HepG2 (cell line): ENCODE measurements around the gene TPPP3. TPM values are rescaled to one million over a fixed set of nuclear protein-coding genes. Genes with fewer than 3 reads are reported as not detected.

Source experiments
- DPF2 ChIP-seq: sonication (generic); formaldehyde crosslinking; IDR thresholded peaks from 2 replicates; pipeline ENCODE4 v1.4.0; 2020; ENCODE audit warnings: mild to moderate bottlenecking, low read depth, missing genetic modification reagents, borderline replicate concordance
- EED ChIP-seq: sonication (generic); formaldehyde crosslinking; IDR thresholded peaks from 2 replicates; pipeline ENCODE4 v1.5.0; 2020; ENCODE audit warnings: mild to moderate bottlenecking, missing genetic modification reagents
- GTF3A ChIP-seq: sonication (generic); formaldehyde crosslinking; conservative IDR thresholded peaks from 2 replicates; pipeline ENCODE4 v1.4.0; 2020; ENCODE audit warnings: mild to moderate bottlenecking, missing genetic modification reagents
- MXI1 ChIP-seq: IDR thresholded peaks from 3 replicates; pipeline ENCODE4 v1.6.1; 2012; ENCODE audit warnings: low read depth, low read length, inconsistent platforms, borderline replicate concordance
- PCBP2 ChIP-seq: fragments of 200-400 bp; formaldehyde crosslinking; optimal IDR thresholded peaks from 2 replicates; pipeline ENCODE3; 2018; ENCODE audit warnings: low read length, low read depth; ENCODE audit not compliant: poor library complexity, severe bottlenecking
- PPARG ChIP-seq: conservative IDR thresholded peaks from 2 replicates; pipeline ENCODE4 v1.6.1; 2016; ENCODE audit warnings: missing biosample characterization, missing genetic modification reagents
- RAD21 ChIP-seq: fragments of 450-650 bp; formaldehyde crosslinking; IDR thresholded peaks from 2 replicates; pipeline ENCODE4 v1.5.0; 2020; ENCODE audit warnings: mild to moderate bottlenecking
- TBX2 ChIP-seq: sonication (generic); formaldehyde crosslinking; IDR thresholded peaks from 2 replicates; pipeline ENCODE4 v1.5.0; 2020; ENCODE audit warnings: missing genetic modification reagents, mild to moderate bottlenecking, borderline replicate concordance
- ZNF446 ChIP-seq: sonication (generic); formaldehyde crosslinking; IDR thresholded peaks from 2 replicates; pipeline ENCODE4 v1.5.0; 2020; ENCODE audit warnings: mild to moderate bottlenecking, missing genetic modification reagents
- ZNF543 ChIP-seq: sonication (generic); formaldehyde crosslinking; IDR thresholded peaks from 2 replicates; pipeline ENCODE4 v1.4.0; 2020; ENCODE audit warnings: mild to moderate bottlenecking, missing genetic modification reagents
- polyA plus RNA-seq, 8 experiments: library from polyadenylated mRNA; depleted of rRNA in 3 of 8; stranded (reverse) in 7 of 8; unstranded in 1 of 8; fragments of >200 nt; fragmentation: Illumina TruSeq in 4 of 8; extraction: Trizol in 4 of 8; gene quantifications; 2 replicates each; pipeline versions ENCODE4 v1.2.1 to v1.2.3, GENCODE V29; 2011 to 2016; ENCODE audit warnings: low read depth in 4 of 8, missing spikeins in 1 of 8, mixed read lengths in 1 of 8; ENCODE audit not compliant: insufficient read depth in 1 of 8
- total RNA-seq, 5 experiments: library from RNA; depleted of rRNA; stranded (reverse); fragments of >200 nt; fragmentation: Illumina TruSeq; extraction: Trizol; gene quantifications; 2 replicates each; pipeline ENCODE4 v1.2.3, GENCODE V29; 2016; ENCODE audit warnings: low read depth in 1 of 5
- TF ChIP-seq, protein P1 (sequence below): conservative IDR thresholded peaks from 2 replicates; pipeline ENCODE4 v1.6.1; 2018; ENCODE audit warnings: missing genetic modification reagents
- TF ChIP-seq, protein P2 (sequence below): sonication (generic); formaldehyde crosslinking; IDR thresholded peaks from 2 replicates; pipeline ENCODE4 v1.4.0; 2020; ENCODE audit warnings: mild to moderate bottlenecking, low read depth, missing genetic modification reagents
- TF ChIP-seq, protein P3 (sequence below): sonication (generic); formaldehyde crosslinking; IDR thresholded peaks from 2 replicates; pipeline ENCODE4 v1.4.0; 2020; ENCODE audit warnings: missing genetic modification reagents, borderline replicate concordance
- TF ChIP-seq, protein P4 (sequence below): sonication (generic); formaldehyde crosslinking; IDR thresholded peaks from 2 replicates; pipeline ENCODE4 v1.8.0; 2022; ENCODE audit warnings: low read depth, missing genetic modification reagents
- TF ChIP-seq, protein P5 (sequence below): sonication (generic); formaldehyde crosslinking; IDR thresholded peaks from 2 replicates; pipeline ENCODE4 v1.4.0; 2020; ENCODE audit warnings: mild to moderate bottlenecking, missing genetic modification reagents
- TF ChIP-seq, protein P6 (sequence below): IDR thresholded peaks from 2 replicates; pipeline ENCODE4 v1.6.1; 2016; ENCODE audit warnings: mild to moderate bottlenecking

TPPP3 gene
- total and polyA plus RNA-seq, 2 of the 13 experiments (the other 11 are each of a cell fraction or from before 2014, with no cell fraction given), result 0.16 to 0.44 TPM

DNA sequence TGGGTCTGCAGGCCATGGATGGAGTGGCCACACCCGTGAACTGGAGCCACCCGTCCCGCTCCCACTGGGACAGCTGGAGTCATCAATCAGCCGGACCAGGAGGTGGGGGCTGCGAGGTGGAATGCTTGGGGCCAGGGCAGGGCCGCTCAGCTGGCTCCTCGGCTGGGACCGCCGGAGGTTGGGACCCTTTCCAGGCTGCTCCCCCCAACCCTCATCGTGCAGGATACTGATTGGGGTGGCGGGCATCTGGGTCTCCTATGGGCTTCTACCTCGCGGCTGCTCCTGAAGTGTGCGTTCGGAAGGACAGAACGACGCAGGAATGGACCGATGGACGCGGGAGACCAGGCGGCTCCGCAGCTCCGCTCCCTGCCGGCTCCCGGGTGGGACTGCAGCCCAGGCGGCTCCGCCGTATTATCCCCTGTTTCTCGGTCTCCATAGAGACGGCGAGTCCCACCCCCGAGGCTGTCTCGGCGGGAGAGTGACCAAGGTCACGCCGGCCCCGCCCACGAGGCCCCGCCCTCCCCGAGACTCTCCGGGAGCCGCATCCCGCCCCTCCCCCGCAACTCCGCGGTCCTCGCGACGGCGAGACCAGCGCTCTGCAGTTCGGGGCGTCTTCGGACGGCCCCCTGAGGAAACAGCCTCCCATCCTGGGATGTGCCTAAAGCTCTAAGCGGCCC lies at the start of gene TPPP3 (continued):
- TF ChIP-seq DPF2 (CRISPR knock-in tag) (no peak), ZNF543 (CRISPR knock-in tag) (no peak), EED (CRISPR knock-in tag) (no peak), TBX2 (CRISPR knock-in tag) (peak; percentile 56), GTF3A (no peak), PCBP2 (no peak), RAD21 (CRISPR knock-in tag) (peak; percentile 80), MXI1 (peak; percentile 47; the same call in 1 of the 3 replicates), PPARG (CRISPR knock-in tag) (no peak), ZNF446 (CRISPR knock-in tag) (no peak)
- TF ChIP-seq, protein P1, sequence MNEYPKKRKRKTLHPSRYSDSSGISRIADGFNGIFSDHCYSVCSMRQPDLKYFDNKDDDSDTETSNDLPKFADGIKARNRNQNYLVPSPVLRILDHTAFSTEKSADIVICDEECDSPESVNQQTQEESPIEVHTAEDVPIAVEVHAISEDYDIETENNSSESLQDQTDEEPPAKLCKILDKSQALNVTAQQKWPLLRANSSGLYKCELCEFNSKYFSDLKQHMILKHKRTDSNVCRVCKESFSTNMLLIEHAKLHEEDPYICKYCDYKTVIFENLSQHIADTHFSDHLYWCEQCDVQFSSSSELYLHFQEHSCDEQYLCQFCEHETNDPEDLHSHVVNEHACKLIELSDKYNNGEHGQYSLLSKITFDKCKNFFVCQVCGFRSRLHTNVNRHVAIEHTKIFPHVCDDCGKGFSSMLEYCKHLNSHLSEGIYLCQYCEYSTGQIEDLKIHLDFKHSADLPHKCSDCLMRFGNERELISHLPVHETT (CRISPR knock-in tag), result no peak
- TF ChIP-seq, protein P2, sequence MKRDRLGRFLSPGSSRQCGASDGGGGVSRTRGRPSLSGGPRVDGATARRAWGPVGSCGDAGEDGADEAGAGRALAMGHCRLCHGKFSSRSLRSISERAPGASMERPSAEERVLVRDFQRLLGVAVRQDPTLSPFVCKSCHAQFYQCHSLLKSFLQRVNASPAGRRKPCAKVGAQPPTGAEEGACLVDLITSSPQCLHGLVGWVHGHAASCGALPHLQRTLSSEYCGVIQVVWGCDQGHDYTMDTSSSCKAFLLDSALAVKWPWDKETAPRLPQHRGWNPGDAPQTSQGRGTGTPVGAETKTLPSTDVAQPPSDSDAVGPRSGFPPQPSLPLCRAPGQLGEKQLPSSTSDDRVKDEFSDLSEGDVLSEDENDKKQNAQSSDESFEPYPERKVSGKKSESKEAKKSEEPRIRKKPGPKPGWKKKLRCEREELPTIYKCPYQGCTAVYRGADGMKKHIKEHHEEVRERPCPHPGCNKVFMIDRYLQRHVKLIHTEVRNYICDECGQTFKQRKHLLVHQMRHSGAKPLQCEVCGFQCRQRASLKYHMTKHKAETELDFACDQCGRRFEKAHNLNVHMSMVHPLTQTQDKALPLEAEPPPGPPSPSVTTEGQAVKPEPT (CRISPR knock-in tag), result 0 out of 2 replicates have a peak, but pooled peaks have one; percentile 55
- TF ChIP-seq, protein P3, sequence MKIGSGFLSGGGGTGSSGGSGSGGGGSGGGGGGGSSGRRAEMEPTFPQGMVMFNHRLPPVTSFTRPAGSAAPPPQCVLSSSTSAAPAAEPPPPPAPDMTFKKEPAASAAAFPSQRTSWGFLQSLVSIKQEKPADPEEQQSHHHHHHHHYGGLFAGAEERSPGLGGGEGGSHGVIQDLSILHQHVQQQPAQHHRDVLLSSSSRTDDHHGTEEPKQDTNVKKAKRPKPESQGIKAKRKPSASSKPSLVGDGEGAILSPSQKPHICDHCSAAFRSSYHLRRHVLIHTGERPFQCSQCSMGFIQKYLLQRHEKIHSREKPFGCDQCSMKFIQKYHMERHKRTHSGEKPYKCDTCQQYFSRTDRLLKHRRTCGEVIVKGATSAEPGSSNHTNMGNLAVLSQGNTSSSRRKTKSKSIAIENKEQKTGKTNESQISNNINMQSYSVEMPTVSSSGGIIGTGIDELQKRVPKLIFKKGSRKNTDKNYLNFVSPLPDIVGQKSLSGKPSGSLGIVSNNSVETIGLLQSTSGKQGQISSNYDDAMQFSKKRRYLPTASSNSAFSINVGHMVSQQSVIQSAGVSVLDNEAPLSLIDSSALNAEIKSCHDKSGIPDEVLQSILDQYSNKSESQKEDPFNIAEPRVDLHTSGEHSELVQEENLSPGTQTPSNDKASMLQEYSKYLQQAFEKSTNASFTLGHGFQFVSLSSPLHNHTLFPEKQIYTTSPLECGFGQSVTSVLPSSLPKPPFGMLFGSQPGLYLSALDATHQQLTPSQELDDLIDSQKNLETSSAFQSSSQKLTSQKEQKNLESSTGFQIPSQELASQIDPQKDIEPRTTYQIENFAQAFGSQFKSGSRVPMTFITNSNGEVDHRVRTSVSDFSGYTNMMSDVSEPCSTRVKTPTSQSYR (CRISPR knock-in tag), result peak; percentile 58
- TF ChIP-seq, protein P4, sequence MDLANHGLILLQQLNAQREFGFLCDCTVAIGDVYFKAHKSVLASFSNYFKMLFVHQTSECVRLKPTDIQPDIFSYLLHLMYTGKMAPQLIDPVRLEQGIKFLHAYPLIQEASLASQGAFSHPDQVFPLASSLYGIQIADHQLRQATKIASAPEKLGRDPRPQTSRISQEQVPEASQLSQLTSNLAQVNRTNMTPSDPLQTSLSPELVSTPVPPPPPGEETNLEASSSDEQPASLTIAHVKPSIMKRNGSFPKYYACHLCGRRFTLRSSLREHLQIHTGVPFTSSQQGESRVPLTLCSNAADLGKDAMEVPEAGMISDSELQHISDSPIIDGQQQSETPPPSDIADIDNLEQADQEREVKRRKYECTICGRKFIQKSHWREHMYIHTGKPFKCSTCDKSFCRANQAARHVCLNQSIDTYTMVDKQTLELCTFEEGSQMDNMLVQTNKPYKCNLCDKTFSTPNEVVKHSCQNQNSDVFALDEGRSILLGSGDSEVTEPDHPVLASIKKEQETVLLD (CRISPR knock-in tag), result no peak
- TF ChIP-seq, protein P5, sequence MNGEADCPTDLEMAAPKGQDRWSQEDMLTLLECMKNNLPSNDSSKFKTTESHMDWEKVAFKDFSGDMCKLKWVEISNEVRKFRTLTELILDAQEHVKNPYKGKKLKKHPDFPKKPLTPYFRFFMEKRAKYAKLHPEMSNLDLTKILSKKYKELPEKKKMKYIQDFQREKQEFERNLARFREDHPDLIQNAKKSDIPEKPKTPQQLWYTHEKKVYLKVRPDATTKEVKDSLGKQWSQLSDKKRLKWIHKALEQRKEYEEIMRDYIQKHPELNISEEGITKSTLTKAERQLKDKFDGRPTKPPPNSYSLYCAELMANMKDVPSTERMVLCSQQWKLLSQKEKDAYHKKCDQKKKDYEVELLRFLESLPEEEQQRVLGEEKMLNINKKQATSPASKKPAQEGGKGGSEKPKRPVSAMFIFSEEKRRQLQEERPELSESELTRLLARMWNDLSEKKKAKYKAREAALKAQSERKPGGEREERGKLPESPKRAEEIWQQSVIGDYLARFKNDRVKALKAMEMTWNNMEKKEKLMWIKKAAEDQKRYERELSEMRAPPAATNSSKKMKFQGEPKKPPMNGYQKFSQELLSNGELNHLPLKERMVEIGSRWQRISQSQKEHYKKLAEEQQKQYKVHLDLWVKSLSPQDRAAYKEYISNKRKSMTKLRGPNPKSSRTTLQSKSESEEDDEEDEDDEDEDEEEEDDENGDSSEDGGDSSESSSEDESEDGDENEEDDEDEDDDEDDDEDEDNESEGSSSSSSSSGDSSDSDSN (CRISPR knock-in tag), result peak; percentile 47; the same call in 1 of the 2 replicates
- TF ChIP-seq, protein P6, sequence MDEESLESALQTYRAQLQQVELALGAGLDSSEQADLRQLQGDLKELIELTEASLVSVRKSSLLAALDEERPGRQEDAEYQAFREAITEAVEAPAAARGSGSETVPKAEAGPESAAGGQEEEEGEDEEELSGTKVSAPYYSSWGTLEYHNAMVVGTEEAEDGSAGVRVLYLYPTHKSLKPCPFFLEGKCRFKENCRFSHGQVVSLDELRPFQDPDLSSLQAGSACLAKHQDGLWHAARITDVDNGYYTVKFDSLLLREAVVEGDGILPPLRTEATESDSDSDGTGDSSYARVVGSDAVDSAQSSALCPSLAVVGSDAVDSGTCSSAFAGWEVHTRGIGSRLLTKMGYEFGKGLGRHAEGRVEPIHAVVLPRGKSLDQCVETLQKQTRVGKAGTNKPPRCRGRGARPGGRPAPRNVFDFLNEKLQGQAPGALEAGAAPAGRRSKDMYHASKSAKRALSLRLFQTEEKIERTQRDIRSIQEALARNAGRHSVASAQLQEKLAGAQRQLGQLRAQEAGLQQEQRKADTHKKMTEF, result peak; percentile 34; the same call in 1 of the 2 replicates
